Kidney (tissue), 14 donors: ENCODE data around the gene SORCS2. TPM values are rescaled to one million over a fixed set of nuclear protein-coding genes. Genes with fewer than 3 reads are reported as not detected.
A peak's percentile ranks its signal among the peaks of the same experiment; 100 is the strongest.

Source experiments
- DNase-seq, 5 donors: peaks; one replicate each; pipeline ENCODE4 v3.0.0-alpha.2; 2013 to 2020
- FAIRE-seq: peaks from 2 replicates; lab custom pipeline; 2012; peaks lifted over from hg19 to GRCh38; lab: Jason Lieb, UNC
- H3K27ac ChIP-seq, 2 donors: one replicate each; pipeline ENCODE4 v1.7.0; 2013; ENCODE audit warnings: low read depth in 2 of 2, low read length in 2 of 2, inconsistent platforms in 1 of 2
- H3K27me3 ChIP-seq: one replicate; pipeline ENCODE4 v1.7.1; 2013; ENCODE audit warnings: low read length, inconsistent platforms; ENCODE audit not compliant: control insufficient read depth, insufficient read depth
- H3K36me3 ChIP-seq, 3 donors: one replicate each; pipeline versions ENCODE4 v1.7.0 to v1.7.1; 2013; ENCODE audit warnings: low read length in 3 of 3, control low read depth in 1 of 3, inconsistent platforms in 1 of 3; ENCODE audit not compliant: insufficient read depth in 3 of 3, control insufficient read depth in 2 of 3
- H3K4me1 ChIP-seq, 3 donors: one replicate each; pipeline versions ENCODE4 v1.7.0 to v1.7.1; 2013; ENCODE audit warnings: low read length in 3 of 3, inconsistent platforms in 1 of 3, low read depth in 1 of 3; ENCODE audit not compliant: control insufficient read depth in 2 of 3, insufficient read depth in 2 of 3
- H3K4me3 ChIP-seq, 3 donors: one replicate each; pipeline versions ENCODE4 v1.7.0 to v1.8.1; 2013; ENCODE audit warnings: low read length in 3 of 3, control low read depth in 1 of 3, inconsistent platforms in 1 of 3
- H3K9ac ChIP-seq, 3 donors: one replicate each; pipeline versions ENCODE4 v1.7.0 to v1.7.1; 2013; ENCODE audit warnings: low read length in 3 of 3, control low read depth in 1 of 3, inconsistent platforms in 1 of 3
- H3K9me3 ChIP-seq, 3 donors: one replicate each; pipeline versions ENCODE4 v1.7.0 to v1.7.1; 2013; ENCODE audit warnings: low read length in 3 of 3, control low read depth in 1 of 3, inconsistent platforms in 1 of 3; ENCODE audit not compliant: control insufficient read depth in 2 of 3, insufficient read depth in 1 of 3
- intact Hi-C: fragments of 100-400 bp; cut with DNase I; formaldehyde crosslinking; loops from one replicate; pipeline ENCODE4 v1.11.1; 2022
- polyA plus RNA-seq: library from polyadenylated mRNA; stranded (reverse); fragments of 350-450 nt; fragmentation: Illumina TruSeq; extraction: RNeasy Lipid Tissue Mini Kit (QIAGEN cat#74804); gene quantifications from one replicate; pipeline ENCODE4 v1.2.3, GENCODE V29; 2014; ENCODE audit warnings: low read depth, low replicate concordance; ENCODE audit not compliant: insufficient read depth
- total RNA-seq: library from RNA; stranded (reverse); fragmentation: NEBNext Ultra II Directional; extraction: Animal tissue kit (Norgen Biotek cat#: 25700); gene quantifications from one replicate; pipeline ENCODE4 v1.2.1, GENCODE V29; 2021
- TF ChIP-seq, protein P1 (sequence below): IDR thresholded peaks from 3 replicates; pipeline ENCODE4 v1.5.1; 2012; ENCODE audit warnings: mild to moderate bottlenecking, moderate library complexity, borderline replicate concordance; ENCODE audit not compliant: insufficient read depth; ENCODE audit errors: extremely low read depth
- donor health status: control.
- donor health status: control.
- donor health status: control.
- donor health status: control.
- donor health status: control.
- donor health status: DM: yes; HTN: yes; CAD: no.
- donor health status: Normal renal cell carcinoma (clear cell type).

SORCS2 gene
- total and polyA plus RNA-seq, 2 donors from 2014 or later, result 6.1 to 9.1 TPM

DNA sequence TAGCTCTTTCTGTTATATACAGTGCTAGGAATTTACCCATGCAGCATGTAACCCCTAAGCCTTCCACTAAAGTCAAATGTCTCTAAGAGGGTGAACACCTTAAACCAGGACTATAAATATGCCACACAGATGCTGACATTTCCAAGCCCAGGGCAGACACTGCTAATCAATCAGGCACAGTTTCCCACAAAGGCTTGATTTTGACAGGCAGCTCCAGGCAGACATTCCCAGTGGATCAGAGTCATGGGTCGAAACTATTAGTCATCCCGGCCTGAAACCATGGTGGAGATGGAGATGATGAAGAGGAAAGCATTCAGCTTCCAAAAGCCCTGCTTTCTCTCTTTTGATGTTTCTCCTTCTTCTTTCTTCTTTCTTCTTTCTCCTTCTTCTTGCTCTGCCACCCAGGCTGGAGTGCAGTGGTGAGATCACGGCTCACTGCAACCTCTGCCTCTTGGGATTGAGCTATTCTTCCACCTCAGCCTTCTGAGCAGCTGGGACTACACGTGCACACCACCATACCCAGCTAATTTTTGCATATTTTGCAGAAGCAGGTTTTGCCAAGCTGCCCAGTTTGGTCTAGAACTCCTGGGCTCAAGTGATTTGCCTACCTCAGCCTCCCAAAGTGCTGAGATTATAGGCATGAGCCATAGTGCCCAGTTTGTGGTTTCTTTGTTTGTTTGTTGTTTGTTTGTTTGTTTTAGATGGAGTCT, 21.0 kb upstream of the SORCS2 start:
- H3K27me3 ChIP-seq, result no peaks in the 10 kb centered on the region
- no peak overlapping the region for H3K9ac ChIP-seq
- H3K36me3 ChIP-seq, result no peaks in the 10 kb centered on the region
- TF ChIP-seq, protein P1, sequence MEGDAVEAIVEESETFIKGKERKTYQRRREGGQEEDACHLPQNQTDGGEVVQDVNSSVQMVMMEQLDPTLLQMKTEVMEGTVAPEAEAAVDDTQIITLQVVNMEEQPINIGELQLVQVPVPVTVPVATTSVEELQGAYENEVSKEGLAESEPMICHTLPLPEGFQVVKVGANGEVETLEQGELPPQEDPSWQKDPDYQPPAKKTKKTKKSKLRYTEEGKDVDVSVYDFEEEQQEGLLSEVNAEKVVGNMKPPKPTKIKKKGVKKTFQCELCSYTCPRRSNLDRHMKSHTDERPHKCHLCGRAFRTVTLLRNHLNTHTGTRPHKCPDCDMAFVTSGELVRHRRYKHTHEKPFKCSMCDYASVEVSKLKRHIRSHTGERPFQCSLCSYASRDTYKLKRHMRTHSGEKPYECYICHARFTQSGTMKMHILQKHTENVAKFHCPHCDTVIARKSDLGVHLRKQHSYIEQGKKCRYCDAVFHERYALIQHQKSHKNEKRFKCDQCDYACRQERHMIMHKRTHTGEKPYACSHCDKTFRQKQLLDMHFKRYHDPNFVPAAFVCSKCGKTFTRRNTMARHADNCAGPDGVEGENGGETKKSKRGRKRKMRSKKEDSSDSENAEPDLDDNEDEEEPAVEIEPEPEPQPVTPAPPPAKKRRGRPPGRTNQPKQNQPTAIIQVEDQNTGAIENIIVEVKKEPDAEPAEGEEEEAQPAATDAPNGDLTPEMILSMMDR, result no peak
- FAIRE-seq (no peak), DNase-seq (peak in 1 of 5 donors; percentile 15)
- H3K9me3 ChIP-seq, result no peaks in the 10 kb centered on the region
- no peak overlapping the region for H3K4me3 ChIP-seq
- H3K4me1 ChIP-seq, result peaks cover 0 to 16% (median 8%) of the 10 kb centered on the region in 3 donors
- intact Hi-C loops, result no loop called here
- H3K27ac ChIP-seq, result no peak overlapping the region

DNA sequence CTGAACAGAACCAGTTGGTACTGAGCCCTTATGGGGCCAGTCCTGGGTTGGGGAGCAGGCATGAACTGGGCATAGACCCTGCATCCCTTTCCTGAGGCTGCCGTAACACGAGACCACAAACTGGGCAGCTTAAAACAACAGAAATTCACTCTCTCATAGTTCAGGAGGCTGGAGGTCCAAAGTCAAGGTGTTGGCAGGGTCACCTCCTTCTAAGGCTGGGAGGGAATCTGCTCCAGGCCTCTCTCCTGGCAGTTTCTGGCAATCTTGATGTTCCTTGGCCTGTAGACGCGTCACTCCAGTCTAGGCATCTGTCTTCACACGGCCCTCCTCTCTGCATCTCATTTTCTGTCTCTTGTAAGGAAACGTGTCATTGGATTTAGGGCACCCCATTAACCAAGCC, 19.8 kb upstream of the SORCS2 start:
- Histone ChIP-seq H3K27ac (no peak overlapping the region), H3K4me1 (peaks cover 0 to 10% (median 5%) of the 10 kb centered on the region in 3 donors), H3K36me3 (no peaks in the 10 kb centered on the region), H3K4me3 (no peak overlapping the region), H3K9me3 (no peaks in the 10 kb centered on the region), H3K9ac (no peak overlapping the region), H3K27me3 (no peaks in the 10 kb centered on the region)
- TF ChIP-seq, protein P1, result no peak
- intact Hi-C loops, result no loop called here
- peak in 1 of 5 donors; percentile 16 for DNase-seq
- FAIRE-seq, result no peak

DNA sequence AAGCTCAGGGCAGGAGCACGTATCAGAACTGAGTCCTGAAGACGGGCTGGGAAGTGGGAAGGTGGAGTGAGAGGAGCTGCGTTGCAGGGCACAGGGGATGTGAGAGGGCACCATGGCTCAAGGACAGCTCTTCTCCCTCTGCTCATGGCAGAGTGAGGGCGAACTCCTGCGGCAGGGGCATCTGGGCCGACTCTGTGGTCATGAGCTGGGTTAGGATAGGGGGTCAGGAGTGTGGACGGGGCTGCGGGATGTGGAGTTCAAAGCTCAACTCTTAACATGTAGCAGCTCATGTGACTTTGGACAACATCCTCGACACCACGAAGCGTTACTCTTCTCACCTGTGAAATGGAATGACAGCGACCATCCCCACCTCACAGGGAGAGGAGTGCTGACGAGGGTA, 19.4 kb upstream of the SORCS2 start:
- TF ChIP-seq, protein P1, result no peak
- DNase-seq (peak in 1 of 5 donors; percentile 25), FAIRE-seq (no peak)
- no peaks in the 10 kb centered on the region for H3K27me3 ChIP-seq
- no peak overlapping the region for H3K9ac ChIP-seq
- no peaks in the 10 kb centered on the region for H3K36me3 ChIP-seq
- H3K9me3 ChIP-seq, result no peaks in the 10 kb centered on the region
- peaks cover 0 to 10% (median 4%) of the 10 kb centered on the region in 3 donors for H3K4me1 ChIP-seq
- H3K4me3 ChIP-seq, result no peak overlapping the region
- no peak overlapping the region for H3K27ac ChIP-seq
- intact Hi-C loops, result no loop called here
